MM.1S (cell line): ENCODE results near the gene SUPT4H1.

Source experiments
- CTCF ChIP-seq: fragments of 300-600 bp; sonication (generic); IDR thresholded peaks from 2 replicates; pipeline ENCODE4 v1.5.1; 2016; ENCODE audit warnings: antibody characterized with exemption, low read length, mixed read lengths
- EZH2 ChIP-seq: fragments of 300-600 bp; sonication (generic); optimal IDR thresholded peaks from 2 replicates; pipeline ENCODE3; 2017; ENCODE audit warnings: low read depth, mild to moderate bottlenecking, antibody characterized with exemption, low read length, mixed read lengths
- EZH2phosphoT487 ChIP-seq: fragments of 300-600 bp; sonication (generic); IDR thresholded peaks from 2 replicates; pipeline ENCODE4 v1.6.1; 2018; ENCODE audit warnings: antibody characterized with exemption, low read length

- TF ChIP-seq EZH2: no peak
- no peak for TF ChIP-seq CTCF
- no peak for TF ChIP-seq EZH2phosphoT487
Measured at GRCh38 chr17:58375811-58376210, 23.8 kb upstream of the SUPT4H1 start.
